Measurements from ENCODE around the gene FAM209A.
"Not testable (repeated sequence)": the region's sequence is repeated elsewhere in the genome, so short reads cannot be mapped to it uniquely, and the experiment has no call there.

Gene FAM209A

GRCh38 chr20:56537997-56538396, 13.5 kb downstream of the FAM209A start:
- in situ Hi-C loops (cut with HindIII; ENCODE audit: low sequenced_read_pairs): no loop called here

GRCh38 chr20:56540415-56540814, 15.9 kb downstream of the FAM209A start:
- in situ Hi-C loops (cut with HindIII; ENCODE audit: low sequenced_read_pairs): no loop called here

GRCh38 chr20:56542489-56543030, 18.0 kb downstream of the FAM209A start:
- in situ Hi-C loops (cut with HindIII; ENCODE audit: low sequenced_read_pairs): no loop called here

- in situ Hi-C loops (cut with HindIII; ENCODE audit: low sequenced_read_pairs): no loop called here
These were observed 27.0 kb downstream of the FAM209A start for GRCh38 chr20:56551571-56551970.

- in situ Hi-C loops (cut with HindIII; ENCODE audit: low sequenced_read_pairs): no loop called here
These were observed 28.5 kb downstream of the FAM209A start for GRCh38 chr20:56552911-56553629.

GRCh38 chr20:56554869-56555268, 30.3 kb downstream of the FAM209A start:
- in situ Hi-C loops (cut with HindIII; ENCODE audit: low sequenced_read_pairs): no loop called here

- in situ Hi-C loops (cut with HindIII; ENCODE audit: low sequenced_read_pairs): no loop called here
These were observed 34.4 kb downstream of the FAM209A start for GRCh38 chr20:56558968-56559367.

- in situ Hi-C loops (cut with HindIII; ENCODE audit: low sequenced_read_pairs): not testable (repeated sequence)
These were observed 40.0 kb downstream of the FAM209A start for GRCh38 chr20:56564526-56564925.

- in situ Hi-C loops (cut with HindIII; ENCODE audit: low sequenced_read_pairs): no loop called here
These were observed 41.0 kb downstream of the FAM209A start for GRCh38 chr20:56565511-56565910.

GRCh38 chr20:56566621-56567020, 42.1 kb downstream of the FAM209A start:
- in situ Hi-C loops (cut with HindIII; ENCODE audit: low sequenced_read_pairs): no loop called here

- in situ Hi-C loops (cut with HindIII; ENCODE audit: low sequenced_read_pairs): no loop called here
These were observed 46.3 kb downstream of the FAM209A start for GRCh38 chr20:56570832-56571231.

GRCh38 chr20:56572172-56572571, 47.6 kb downstream of the FAM209A start:
- in situ Hi-C loops (cut with HindIII; ENCODE audit: low sequenced_read_pairs): no loop called here

- in situ Hi-C loops (cut with HindIII; ENCODE audit: low sequenced_read_pairs): no loop called here
These were observed 49.4 kb downstream of the FAM209A start for GRCh38 chr20:56573986-56574385.

- in situ Hi-C loops (cut with HindIII; ENCODE audit: low sequenced_read_pairs): no loop called here
These were observed 50.1 kb downstream of the FAM209A start for GRCh38 chr20:56574531-56575142.

- in situ Hi-C loops (cut with HindIII; ENCODE audit: low sequenced_read_pairs): no loop called here
These were observed 50.6 kb downstream of the FAM209A start for GRCh38 chr20:56575157-56575556.

All from endothelial cell of hepatic sinusoid (primary cell).